Mammary epithelial cell (primary cell): ENCODE data around the gene LHPP.

Experiments
- CTCF ChIP-seq, 2 donors: IDR thresholded peaks in 1 of 2; conservative IDR thresholded peaks in 1 of 2; 2 replicates each; pipeline ENCODE4 v1.5.1; 2011 to 2012; ENCODE audit warnings: inconsistent platforms in 2 of 2, low read length in 2 of 2, mild to moderate bottlenecking in 2 of 2, control low read depth in 1 of 2, low read depth in 1 of 2; ENCODE audit not compliant: insufficient read depth in 1 of 2; ENCODE audit errors: extremely low read depth in 1 of 2
- EZH2 ChIP-seq: IDR thresholded peaks from 2 replicates; pipeline ENCODE4 v1.6.1; 2012; ENCODE audit warnings: low read length, inconsistent platforms, borderline replicate concordance

DNA sequence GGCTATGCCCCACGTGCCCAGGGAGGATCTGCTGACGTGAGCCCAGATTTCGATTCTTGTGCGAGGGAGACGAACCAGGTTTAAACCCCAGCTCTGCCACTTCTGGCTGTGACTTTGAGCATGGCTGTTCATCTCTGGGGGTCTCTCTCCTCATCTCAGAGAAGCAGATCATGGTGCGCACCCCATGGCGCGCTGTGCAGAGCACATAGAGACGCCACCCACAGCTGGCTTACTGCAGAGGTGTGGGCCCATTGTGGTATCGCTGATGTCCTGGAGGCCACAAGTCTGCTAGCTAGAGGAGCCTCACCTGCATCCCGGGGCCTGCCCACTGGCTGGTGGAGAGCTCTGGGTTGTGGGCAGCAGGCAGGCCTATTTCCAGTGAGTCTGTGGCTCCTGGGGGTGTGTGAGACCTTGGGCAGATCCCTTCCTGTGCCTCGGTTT lies 140.5 kb downstream of the LHPP start:
- TF ChIP-seq CTCF (conservative IDR thresholded peaks at IDR 0.05 in 1 of 2, IDR thresholded peaks at IDR 0.05 in 1 of 2; ENCODE audit: extremely low read depth in 1 of 2, insufficient read depth in 1 of 2, low read depth in 1 of 2, low read length in 2 of 2) (no peak), EZH2 (no peak)
